ENCODE results near the gene PPP1R3E. TPM values are rescaled to one million over a fixed set of nuclear protein-coding genes. Genes with fewer than 3 reads are reported as not detected.

Gene PPP1R3E
- total and polyA plus RNA-seq, 2 of the 13 experiments (the other 11 are each of a cell fraction or from before 2014, with no cell fraction given): 16.5 to 26.5 TPM

- TF ChIP-seq PHF5A (CRISPR knock-in tag; IDR thresholded peaks at IDR 0.05; ENCODE audit: low read depth, unreplicated experiment): no peak
- no peak for TF ChIP-seq MTF2 (CRISPR knock-in tag; IDR thresholded peaks at IDR 0.05; ENCODE audit: borderline replicate concordance)
- TF ChIP-seq ZNF512B (CRISPR knock-in tag; IDR thresholded peaks at IDR 0.05; ENCODE audit: borderline replicate concordance): peak; percentile 90; the same call in 1 of the 2 replicates
- TF ChIP-seq ZNF75D (CRISPR knock-in tag; IDR thresholded peaks at IDR 0.05; ENCODE audit: borderline replicate concordance): peak; percentile 74; the same call in 1 of the 2 replicates
- TF ChIP-seq GMEB2 (CRISPR knock-in tag; IDR thresholded peaks at IDR 0.05; ENCODE audit: low read depth): 0 out of 2 replicates have a peak, but pooled peaks have one; percentile 6
- no peak for TF ChIP-seq SALL1 (CRISPR knock-in tag; IDR thresholded peaks at IDR 0.05)
These were observed 17.3 kb upstream of the PPP1R3E start (continued) for GRCh38 chr14:23319746-23320583.

- no peak overlapping the region for H2AFZ ChIP-seq (ENCODE audit: low read length)
- no peak overlapping the region for H3K4me2 ChIP-seq (ENCODE audit: low read depth, low read length)
- H4K20me1 ChIP-seq (ENCODE audit: insufficient read depth, low read length): no peaks in the 10 kb centered on the region
- peaks cover 13% of the 10 kb centered on the region for H3K4me1 ChIP-seq (ENCODE audit: insufficient read depth, low read length)
- H3K27ac ChIP-seq (ENCODE audit: extremely low read length, insufficient read depth, low read length): no peak overlapping the region
- no peaks in the 10 kb centered on the region for H3K79me2 ChIP-seq (ENCODE audit: insufficient read depth, low read length)
- in situ Hi-C loops (cut with HindIII; ENCODE audit: extremely low pct_ligation_motif_present, low pct_unique_long_range_greater_than_20kb) (loop anchor here (25.0 kb wide), 1 partner anchor 821 kb away; the partner anchor contains the start of genes EMC9, FITM1, PSME1 and PSME2), intact Hi-C loops (cut with micrococcal nuclease; ENCODE audit: unreplicated experiment) (no loop called here)
- BruUV-seq (replicated peaks): no TSS peak
- no peak overlapping the region for H3K9ac ChIP-seq (ENCODE audit: insufficient read depth, low read depth, low read length)
- ATAC-seq: no peak
- DNase-seq (ENCODE audit: low spot score): no peak
- H3K4me3 ChIP-seq (replicated peaks in 1 of 3; ENCODE audit: insufficient read depth in 1 of 3, low read depth in 2 of 3, low read length in 3 of 3): no peak overlapping the region
- no peaks in the 10 kb centered on the region; a peak in 1 of 5 replicates for H3K27me3 ChIP-seq (ENCODE audit: control insufficient read depth in 1 of 2, insufficient read depth in 2 of 2, low read length in 2 of 2)
- ChIA-PET POLR2A (interaction anchor here (13.2 kb wide), 1 partner anchor 12 kb away, joined by 1053 read pairs; the partner anchor contains the start of genes BCL2L2 and PPP1R3E), CTCF (ENCODE audit: low intra/inter-chr PET ratio, low total read pairs) (no interaction called here)
- FAIRE-seq: no peak
- WGBS (ENCODE audit: low lambda C conversion rate): 95% methylated on average over 5 of the region's 5 CpGs
- peaks cover 0 to 12% of the 10 kb centered on the region in 2 experiments; a peak in 3 of 5 replicates for H3K36me3 ChIP-seq (replicated peaks in 1 of 2; ENCODE audit: control insufficient read depth in 1 of 2, insufficient read depth in 2 of 2, low read length in 2 of 2)
- no peaks in the 10 kb centered on the region for H3K9me3 ChIP-seq (ENCODE audit: low read length)
- peak; percentile 22; the same call in 1 of the 2 replicates for TF ChIP-seq POLR2AphosphoS5 (IDR thresholded peaks at IDR 0.05; ENCODE audit: low read depth, low read length)
- no peak for TF ChIP-seq ZNF280B (CRISPR knock-in tag; IDR thresholded peaks at IDR 0.05; ENCODE audit: borderline replicate concordance)
- no peak for TF ChIP-seq ZNF543 (CRISPR knock-in tag; IDR thresholded peaks at IDR 0.05)
- TF ChIP-seq ZBTB39 (CRISPR knock-in tag; IDR thresholded peaks at IDR 0.05): no peak
- no peak for TF ChIP-seq CC2D1A (CRISPR knock-in tag; IDR thresholded peaks at IDR 0.05)
- TF ChIP-seq ARID2 (CRISPR knock-in tag; IDR thresholded peaks at IDR 0.05; ENCODE audit: borderline replicate concordance): peak; percentile 40; the same call in 1 of the 2 replicates
- TF ChIP-seq SNRNP70 (IDR thresholded peaks at IDR 0.05; ENCODE audit: low read depth, low read length): no peak
These were observed 13.6 kb upstream of the PPP1R3E start for GRCh38 chr14:23316300-23316699.
